Central memory CD4-positive, alpha-beta T cell (primary cell): ENCODE data around the gene BICDL2.
"Not testable (repeated sequence)": the region's sequence is repeated elsewhere in the genome, so short reads cannot be mapped to it uniquely, and the experiment has no call there.

ENCODE experiments used
- DNase-seq: peaks from one replicate; pipeline ENCODE4 v3.0.0; 2022
- total RNA-seq, 3 experiments: gene quantifications; one replicate each; lab custom pipeline; 2026; lab: John Stamatoyannopoulos, UW

Gene BICDL2, protein sequence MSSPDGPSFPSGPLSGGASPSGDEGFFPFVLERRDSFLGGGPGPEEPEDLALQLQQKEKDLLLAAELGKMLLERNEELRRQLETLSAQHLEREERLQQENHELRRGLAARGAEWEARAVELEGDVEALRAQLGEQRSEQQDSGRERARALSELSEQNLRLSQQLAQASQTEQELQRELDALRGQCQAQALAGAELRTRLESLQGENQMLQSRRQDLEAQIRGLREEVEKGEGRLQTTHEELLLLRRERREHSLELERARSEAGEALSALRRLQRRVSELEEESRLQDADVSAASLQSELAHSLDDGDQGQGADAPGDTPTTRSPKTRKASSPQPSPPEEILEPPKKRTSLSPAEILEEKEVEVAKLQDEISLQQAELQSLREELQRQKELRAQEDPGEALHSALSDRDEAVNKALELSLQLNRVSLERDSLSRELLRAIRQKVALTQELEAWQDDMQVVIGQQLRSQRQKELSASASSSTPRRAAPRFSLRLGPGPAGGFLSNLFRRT
- 0 to 0.39 (median 0.04) reads per million in 3 experiments for total RNA-seq

DNA sequence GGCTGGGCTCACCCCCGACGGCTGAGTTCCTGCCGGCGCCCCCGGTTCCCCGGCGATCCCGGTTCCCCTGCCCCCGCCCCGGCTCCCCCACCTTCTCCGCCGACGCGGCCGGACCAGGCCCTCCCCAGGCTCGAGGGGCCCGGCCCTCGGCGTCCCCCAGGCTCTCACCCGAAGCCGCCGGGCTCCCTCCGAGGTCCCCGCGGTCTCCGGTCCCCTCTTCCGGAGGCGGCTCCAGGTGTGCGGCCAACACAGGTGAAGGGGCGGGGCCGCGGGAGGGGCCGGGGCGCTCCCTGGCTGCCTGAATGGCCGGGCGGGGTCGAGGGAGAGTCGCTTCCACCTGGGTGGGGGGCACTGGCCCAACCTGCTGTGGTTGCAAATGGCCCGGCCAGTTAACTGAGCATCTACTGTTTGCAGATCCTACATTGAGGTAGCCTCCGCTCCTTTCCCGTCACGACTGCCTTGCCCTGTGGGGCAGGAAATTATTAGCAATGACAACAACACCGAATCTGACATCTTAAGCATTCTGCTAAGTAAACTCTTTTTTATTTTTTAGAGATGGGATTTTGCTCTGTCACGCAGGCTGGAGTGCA is at the start of gene BICDL2:
Gene BICDL2, minus strand, starts transcription at position 219 of the 590 bp plus-strand sequence. CDS start 1,448 bp downstream, outside the sequence.
- no peak for DNase-seq

DNA sequence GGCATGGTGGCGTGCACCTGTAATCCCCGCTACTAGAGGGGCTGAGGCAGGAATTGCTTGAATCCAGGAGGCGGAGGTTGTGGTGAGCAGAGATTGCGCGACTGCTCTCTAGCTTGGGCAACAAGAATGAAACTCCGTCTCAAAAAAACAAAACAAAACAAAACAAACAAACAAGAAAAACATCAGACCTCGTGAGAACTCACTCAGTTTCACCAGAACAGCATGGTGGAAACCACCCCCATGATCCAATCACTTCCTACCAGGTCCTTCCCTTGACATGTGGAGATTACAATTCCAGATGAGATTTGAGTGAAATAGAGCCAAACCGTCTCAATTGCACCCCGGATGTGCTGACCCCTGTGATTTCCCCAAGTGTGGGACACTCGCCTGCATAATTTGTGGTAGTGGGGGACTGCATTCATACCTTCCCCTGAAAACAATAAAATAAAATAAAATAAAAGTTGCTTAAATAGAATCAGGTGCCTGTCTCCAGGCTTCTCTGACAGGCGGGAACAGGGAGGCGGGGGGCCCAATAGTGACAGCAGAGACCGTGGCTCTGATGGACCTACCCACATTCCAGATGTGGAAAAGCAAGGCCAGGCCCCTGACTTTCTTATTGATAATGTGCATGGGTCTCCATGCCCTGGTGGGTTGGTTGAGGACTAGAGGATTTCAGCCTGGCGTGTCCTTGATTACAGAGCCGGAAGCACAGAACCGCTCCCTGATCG is 49.3 kb upstream of the BICDL2 start:
- no peak for DNase-seq

DNA sequence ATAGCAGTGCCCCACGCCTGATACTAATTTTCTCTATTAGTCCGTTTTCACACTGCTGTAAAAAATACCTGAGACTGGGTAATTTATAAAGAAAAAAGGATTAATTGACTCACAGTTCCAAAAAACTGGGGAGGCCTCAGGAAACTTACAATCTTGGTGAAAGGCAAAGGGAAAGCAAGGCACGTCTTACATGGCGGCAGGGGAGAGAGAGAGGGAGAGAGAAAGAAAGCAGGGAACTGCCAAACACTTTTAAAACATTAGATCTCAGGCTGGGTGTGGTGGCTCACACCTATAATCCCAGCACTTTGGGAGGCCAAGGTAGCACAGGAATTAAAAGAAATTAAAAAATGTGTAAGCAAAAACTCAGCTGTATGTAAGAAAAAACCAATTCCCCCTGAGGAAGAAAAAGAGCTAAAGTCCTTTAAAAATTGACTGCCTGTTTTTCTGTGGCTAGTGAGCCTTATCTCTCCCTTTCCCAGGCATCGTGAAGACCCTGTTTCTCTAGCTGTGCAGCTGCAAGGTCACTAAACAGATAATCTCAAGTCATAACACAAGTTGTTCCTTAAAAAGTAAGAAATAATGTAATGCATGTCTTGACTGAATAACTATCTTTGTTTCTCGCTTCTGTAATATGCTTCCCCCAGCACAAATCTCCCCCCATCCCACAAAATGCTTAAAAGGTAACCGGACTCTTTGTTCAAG is 48.4 kb upstream of the BICDL2 start:
- no peak for DNase-seq

DNA sequence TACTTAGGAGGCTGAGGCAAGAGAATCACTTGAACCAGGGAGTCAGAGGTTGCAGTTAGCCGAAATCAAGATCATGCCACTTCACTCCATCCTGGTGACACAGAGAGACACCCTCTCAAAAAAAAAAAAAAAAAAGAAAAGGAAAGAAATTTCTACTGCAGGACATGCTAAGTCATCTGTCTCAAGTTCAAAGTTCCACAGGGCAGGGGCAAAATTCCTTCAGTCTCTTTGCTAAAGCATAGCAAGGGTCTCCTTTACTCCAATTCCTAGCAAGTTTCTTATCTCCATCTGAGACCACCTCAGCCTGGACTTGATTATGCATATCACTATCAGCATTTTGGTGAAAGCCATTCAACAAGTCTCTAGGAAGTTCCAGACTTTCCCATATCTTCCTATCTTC is 47.7 kb upstream of the BICDL2 start:
- DNase-seq, result no peak

DNA sequence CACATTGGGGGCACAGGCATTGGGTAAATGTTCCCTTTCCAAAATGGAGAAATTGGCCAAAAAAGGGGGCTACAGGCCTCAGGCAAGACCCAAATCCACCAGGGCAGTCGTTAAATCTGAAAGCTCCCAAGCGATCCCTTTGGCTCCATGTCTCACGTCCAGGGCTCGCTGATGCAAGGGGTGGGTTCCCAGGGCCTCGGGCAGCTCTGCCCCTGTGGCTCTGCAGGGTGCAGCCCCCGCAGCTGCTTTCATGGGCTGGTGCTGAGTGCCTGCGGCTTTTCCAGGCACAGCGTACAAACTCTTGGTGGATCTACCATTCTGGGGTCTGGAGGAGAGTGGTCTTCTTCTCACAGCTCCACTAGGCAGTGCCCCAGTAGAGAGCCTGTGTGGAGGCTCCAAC is 46.7 kb upstream of the BICDL2 start:
- not testable (repeated sequence) for DNase-seq

DNA sequence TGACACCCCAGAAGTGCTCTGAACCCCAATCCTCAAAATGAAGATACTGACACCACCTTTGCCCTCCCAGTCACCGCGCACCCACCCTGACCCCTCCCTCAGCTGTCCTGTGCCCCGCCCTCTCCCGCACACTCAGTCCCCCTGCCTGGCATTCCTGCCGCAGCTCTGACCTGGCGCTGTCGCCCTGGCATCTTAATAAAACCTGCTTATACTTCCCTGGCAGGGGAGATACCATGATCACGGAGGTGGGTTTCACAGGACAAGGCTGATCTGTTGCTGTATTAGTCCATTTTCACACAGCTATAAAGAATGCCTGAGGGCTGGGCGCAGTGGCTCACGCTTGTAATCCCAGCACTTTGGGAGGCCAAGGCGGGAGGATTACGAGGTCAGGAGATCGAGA is 45.2 kb upstream of the BICDL2 start:
- DNase-seq, result not testable (repeated sequence)

DNA sequence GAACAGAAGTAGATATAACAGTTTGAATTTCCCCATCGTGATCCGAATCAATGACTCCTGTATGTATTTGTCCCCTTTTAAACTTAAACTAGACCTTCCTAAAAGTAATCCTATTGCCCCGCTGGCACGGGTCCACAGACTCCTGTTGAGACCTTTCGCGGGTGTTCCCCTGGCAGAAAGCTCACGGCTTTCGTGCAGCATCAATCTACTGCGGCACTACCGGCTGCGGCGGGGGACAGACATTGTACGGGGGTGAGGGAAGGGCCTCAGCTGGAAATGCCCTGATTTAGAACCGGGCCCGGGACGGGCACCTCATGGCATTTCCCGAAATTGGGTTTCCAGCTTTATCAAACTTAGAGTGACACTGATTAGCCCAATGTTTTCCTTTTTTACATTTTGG is 43.3 kb upstream of the BICDL2 start:
- DNase-seq, result no peak

DNA sequence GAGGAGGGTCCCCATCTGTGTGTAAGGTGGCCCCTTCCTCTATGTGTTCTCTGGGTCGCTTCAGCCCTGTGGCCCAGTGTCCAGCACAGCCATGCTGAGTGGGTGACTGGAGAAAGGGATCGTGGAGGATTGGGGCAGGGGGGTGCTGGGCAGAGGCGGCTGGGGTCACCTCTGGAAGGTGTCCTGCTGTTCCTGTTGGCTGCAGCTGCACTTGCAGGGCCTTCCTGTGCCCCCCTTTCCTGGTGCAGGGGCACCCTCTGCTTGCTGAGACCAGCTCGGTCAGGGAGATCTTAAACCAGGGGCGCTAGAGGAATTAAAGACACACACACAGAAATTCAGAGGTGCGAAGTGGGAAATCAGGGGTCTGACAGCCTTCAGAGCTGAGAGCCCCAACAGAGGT is 39.8 kb upstream of the BICDL2 start:
- no peak for DNase-seq

DNA sequence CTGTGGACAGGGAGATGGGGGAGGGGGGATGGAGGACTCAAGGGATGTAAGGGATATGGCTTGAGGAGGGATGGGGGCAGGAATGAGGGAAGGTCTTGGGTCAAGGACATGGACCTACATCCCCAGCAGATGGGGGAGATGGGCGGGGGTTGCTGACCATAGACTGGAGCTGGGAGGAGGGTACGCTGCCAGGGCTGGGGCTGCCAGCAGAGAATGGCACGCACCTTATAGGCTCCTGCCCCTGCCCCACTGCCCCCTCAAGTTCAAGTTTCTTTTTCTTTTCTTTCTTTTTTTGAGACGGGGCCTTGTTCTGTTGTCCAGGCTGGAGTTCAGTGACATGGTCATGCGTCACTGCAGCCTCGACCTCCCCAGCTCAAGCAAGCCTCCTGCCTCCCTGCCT is 39.2 kb upstream of the BICDL2 start:
- not testable (repeated sequence) for DNase-seq

DNA sequence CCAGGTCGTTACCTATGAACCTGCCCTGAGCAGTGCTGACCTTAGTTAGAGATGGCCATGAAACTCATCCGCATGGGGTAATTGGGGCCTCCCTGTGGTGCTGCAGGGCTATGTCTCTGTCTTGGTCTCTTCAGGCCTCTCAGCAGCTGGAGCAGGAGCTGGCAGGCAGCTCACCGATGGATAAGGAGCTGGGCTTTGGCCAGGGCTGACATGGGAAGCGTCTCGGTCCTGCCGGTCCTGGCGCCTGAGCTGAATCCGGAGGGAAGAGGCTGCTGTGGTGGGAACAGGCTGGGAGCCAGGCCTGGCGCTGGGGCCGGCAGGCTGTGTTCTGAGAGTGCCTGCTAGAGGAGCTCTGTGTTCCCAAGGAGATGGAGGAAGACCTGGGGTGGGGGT is 38.8 kb upstream of the BICDL2 start:
- no peak for DNase-seq

DNA sequence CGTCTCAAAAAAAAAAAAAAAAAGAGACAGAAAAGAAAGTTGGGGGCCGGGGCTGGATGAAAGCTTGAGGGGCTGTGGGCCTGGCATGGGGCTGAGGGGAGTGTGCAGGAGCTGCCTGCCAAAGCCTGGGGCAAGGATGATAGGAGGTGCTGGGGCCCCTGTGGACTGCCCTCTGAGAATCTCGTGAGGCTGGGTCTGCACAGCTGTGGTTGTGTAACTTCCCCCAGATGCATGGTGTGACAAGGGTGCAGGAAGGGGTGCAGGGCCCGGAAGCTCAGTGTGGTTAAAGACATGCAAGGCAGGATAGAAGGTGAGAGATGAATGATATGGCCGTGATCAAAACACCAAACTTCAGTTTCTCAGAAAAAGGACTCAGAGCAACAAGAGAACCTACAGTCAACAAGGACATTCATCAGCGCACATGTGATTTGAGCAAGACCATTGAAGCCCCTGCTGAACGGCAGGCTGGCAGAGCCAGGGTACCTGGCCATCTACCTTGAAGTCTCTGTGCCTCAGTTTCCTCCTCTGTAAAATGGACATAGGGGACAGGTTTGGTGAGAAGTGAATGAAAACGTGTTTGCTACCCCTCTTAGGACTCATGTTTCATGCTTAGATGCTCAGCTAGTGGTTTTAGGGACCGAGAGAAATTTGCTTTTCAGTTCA is 38.2 kb upstream of the BICDL2 start:
- peak; percentile 93 for DNase-seq

DNA sequence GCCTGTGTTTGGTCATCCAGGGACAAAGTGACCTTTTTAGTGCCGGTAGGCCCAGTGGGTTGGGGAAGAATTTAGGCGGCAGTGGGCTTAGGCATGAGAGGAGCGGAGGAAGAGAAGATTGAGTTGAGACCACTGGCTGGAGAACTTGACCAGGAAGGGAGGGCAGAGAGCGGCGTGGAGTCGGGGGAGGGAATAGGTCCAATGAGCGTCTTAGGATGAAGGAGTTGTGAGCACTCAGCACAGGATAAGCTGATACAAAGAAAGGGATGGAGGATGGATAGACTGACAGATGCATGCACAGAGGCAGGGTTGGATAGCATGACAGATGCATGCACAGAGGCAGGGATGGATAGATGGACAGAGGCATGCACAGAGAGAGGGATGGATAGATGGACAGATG is 36.7 kb upstream of the BICDL2 start:
- no peak for DNase-seq

DNA sequence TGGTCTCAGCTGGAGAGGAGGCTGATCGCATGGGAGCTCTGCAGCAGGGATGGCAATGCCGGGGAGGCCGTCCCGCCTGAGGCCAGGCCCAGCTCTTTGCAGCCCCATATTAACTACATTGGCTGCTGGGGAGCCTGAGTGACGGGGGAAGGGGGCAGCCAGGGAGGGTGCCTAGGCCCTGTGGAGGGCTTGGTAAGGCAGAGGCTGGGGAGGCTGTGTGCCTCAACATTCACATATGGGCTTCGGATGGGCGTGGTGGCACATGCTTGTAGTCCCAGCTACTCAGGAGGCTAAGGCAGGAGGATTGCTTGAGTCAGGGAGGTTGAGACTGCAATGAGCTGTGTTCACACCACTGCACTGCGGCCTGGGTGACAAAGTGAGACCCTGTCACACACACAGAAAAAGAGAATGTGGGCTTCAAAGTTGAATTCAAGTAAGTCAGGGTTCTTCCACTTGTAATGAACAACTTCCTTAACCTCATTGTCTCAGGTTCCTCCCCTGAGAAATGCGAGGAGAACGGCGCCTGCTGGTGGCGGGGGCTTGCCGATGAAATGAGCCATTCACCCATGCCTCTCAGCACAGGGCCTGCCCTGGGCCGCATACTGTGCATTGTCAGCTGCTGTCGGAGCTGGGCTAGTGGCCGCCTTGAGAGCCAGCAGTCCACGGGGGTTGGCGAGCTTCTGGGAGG is 36.0 kb upstream of the BICDL2 start:
- not testable (repeated sequence) for DNase-seq

DNA sequence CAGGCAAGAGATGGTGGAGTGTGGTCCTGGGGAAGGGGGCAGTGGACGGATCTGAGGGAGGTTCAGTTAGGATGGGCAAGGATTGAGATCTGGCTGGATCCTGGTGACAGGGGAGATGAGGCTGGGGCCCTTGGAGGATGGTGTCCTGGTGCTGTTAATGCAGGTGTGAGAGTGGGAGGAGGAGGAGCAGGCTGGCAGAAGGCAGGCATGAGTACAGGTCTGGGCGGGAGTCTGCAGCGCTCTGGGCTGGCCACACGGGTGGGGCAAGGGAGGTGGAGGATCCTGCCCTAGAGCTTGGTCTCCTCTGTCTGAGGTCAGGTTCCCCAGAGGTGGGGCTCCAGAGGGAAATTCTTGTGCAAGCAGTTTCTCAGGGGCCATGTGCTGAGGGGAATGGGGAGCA is 35.4 kb upstream of the BICDL2 start:
- not testable (repeated sequence) for DNase-seq

DNA sequence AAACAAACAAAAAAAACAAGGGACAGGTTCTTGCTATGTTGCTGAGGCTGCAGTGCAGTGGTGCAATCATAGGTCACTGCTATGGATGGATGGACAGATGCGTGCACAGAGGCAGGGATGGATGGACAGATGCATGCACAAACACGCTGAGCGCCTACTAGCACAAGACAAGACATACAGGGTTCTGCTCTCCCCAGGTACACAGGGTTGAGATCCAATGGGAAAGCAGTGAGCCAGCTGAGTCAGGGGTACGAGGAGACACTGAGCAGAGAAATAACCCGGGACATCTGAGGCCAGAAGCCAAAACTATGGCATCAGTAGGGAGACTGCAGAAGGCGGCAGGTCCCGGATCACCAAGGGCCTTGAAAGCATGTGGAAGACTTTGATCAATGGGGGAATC is 34.9 kb upstream of the BICDL2 start:
- no peak for DNase-seq

DNA sequence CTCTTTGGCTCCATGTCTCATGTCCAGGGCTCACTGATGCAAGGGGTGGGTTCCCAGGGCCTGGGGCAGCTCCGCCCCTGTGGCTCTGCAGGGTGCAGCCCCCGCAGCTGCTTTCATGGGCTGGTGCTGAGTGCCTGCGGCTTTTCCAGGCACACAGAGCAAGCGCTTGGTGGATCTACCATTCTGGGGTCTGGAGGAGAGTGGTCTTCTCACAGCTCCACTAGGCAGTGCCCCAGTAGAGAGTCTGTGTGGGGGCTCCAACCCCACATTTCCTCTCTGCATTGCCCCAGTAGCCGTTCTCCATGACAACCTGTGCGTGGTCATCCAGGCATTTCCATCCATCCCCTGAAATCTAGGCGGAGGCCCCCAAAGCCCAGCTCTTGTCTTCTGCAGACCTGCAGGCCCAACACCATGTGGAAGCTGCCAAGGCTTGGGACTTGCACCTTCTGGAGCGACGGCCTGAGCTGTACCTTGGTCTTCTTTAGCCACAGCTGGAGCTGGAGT is 33.9 kb upstream of the BICDL2 start:
- DNase-seq, result no peak

DNA sequence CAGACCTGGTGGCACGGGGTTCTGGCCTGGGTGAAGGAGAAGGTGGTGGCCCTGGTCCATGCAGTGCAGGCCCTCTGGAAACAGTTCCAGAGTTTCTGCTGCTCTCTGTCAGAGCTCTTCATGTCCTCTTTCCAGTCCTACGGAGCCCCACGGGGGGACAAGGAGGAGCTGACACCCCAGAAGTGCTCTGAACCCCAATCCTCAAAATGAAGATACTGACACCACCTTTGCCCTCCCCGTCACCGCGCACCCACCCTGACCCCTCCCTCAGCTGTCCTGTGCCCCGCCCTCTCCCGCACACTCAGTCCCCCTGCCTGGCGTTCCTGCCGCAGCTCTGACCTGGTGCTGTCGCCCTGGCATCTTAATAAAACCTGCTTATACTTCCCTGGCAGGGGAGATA is 32.4 kb upstream of the BICDL2 start:
- not testable (repeated sequence) for DNase-seq

DNA sequence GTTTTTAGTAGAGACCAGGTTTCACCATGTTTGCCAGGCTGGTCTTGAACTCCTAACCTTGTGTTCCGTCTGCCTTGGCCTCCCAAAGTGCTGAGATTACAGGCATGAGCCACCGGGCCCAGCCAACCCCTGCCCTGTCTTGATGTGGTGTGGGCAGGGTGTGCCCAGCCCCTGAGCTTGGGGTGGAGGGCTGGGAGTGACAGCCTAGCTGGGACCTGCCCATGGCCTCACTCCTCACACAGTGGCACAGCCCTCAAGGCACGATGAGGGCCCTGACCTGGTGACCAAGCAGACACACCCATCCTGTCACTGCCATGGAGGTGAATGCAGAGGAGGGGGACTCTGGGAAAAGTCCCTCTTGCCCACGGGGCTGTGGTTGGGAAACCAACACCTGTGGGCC is 31.7 kb upstream of the BICDL2 start:
- no peak for DNase-seq

DNA sequence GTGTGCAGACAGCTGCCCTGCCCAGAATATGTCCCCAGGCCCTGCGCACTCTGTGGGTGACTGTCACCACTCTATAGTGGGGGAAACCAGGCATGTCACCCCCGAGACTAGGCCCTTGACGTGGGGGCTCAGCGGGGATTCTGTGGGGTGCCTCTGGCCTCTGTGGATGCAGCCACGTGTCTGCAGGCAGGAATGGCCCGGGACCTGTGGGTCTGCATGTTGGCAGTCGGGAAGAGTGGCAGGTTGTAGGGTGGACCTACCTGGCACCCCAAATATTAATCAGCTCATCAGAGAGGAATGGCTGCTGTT is 29.6 kb upstream of the BICDL2 start:
- DNase-seq, result no peak

DNA sequence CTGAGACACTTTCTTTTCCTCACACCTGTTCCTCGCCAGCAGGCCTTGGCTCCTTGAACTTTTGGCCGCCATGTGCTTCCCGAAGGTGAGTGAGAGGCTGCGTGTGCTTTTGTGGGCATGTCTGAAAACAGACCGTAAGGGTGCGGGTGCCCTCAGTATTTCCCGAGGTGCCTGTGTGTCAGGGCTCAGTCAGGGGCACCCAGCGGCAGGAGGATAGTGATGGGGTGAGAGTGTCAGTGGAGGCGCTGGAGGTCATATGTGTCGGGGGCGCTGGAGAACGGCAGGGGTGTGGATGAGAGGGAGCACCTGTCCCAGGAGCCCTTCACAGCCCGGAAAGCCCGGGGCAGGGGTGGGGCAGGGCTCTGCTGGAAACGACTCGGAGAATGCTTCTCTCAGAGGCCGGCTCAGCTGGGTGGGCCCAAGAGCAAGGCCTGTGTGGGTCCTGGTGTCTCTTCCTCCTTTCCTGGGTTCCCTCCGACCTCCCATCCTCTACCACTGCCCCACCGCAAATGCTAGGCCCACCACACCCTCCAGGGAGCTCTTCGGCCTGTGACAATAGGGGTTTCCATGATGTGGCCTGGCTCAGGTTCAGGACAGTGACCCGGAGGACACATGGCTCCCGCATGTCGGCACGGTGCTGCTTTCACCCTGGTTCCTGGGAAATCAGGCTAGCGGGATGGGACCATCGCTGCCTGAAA is 29.1 kb upstream of the BICDL2 start:
- no peak for DNase-seq
